ENCODE results near the gene HFM1. TPM values are rescaled to one million over a fixed set of nuclear protein-coding genes. Genes with fewer than 3 reads are reported as not detected.
A peak's percentile ranks its signal among the peaks of the same experiment; 100 is the strongest.

HFM1 gene
- polyA plus RNA-seq, 1 donor (not counting 4 experiments of a cell fraction or from before 2014, with no cell fraction given), result not detected

DNA sequence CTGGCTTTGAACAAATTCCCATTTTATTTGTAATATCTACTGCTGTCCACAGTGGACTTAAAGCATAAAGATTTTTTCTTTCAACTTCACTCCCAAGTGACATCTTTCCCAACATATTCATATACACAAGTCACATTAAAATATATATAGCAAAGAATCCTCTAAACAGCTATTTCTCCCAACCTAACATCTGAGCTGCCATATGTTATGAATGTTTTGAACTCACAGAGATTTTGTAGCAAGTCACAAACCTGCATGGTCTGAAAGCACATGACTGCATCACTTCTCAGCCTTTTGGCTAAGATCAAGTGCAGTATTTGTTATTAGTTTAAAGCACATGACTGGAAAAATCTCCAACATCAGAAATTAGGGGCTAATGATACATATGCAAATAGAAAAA, 7.7 kb upstream of the HFM1 start:
- Histone ChIP-seq H2AFZ (ENCODE audit: control insufficient read depth, low read length) (no peak overlapping the region), H3K27me3 (ENCODE audit: control insufficient read depth, extremely low read depth, insufficient read depth, low read length) (no peaks in the 10 kb centered on the region), H3K9me1 (ENCODE audit: control insufficient read depth, extremely low read depth, insufficient read depth, low read length) (no peaks in the 10 kb centered on the region), H3K36me3 (ENCODE audit: control insufficient read depth in 2 of 2, extremely low read depth in 1 of 2, insufficient read depth in 2 of 2, low read length in 2 of 2) (no peaks in the 10 kb centered on the region), H3K79me2 (ENCODE audit: control insufficient read depth, insufficient read depth, low read length) (no peaks in the 10 kb centered on the region), H3K4me1 (ENCODE audit: control insufficient read depth, extremely low read depth, insufficient read depth, low read length) (no peaks in the 10 kb centered on the region), H3K4me3 (ENCODE audit: control insufficient read depth in 2 of 3, extremely low read depth in 1 of 3, insufficient read depth in 2 of 3, low read depth in 1 of 3, low read length in 3 of 3) (no peak overlapping the region), H3K4me2 (ENCODE audit: control insufficient read depth, extremely low read depth, insufficient read depth, low read depth, low read length) (no peak overlapping the region), H4K20me1 (ENCODE audit: control insufficient read depth, extremely low read depth, insufficient read depth, low read length) (no peaks in the 10 kb centered on the region), H3K9me3 (ENCODE audit: control insufficient read depth, low read depth, low read length) (no peaks in the 10 kb centered on the region), H3K27ac (ENCODE audit: control insufficient read depth, insufficient read depth, low read length) (no peak overlapping the region), H3K9ac (ENCODE audit: control insufficient read depth, extremely low read depth, insufficient read depth, low read length) (no peak overlapping the region)
- FAIRE-seq, result no peak
- DNase-seq (ENCODE audit: low read depth, low spot score), result no peak
- dilution Hi-C loops (cut with MboI; ENCODE audit: extremely low pct_ligation_motif_present, low sequenced_read_pairs), result no loop called here
- TF ChIP-seq EZH2 (IDR thresholded peaks at IDR 0.05; ENCODE audit: low read length), result no peak
- TF ChIP-seq, protein P1, sequence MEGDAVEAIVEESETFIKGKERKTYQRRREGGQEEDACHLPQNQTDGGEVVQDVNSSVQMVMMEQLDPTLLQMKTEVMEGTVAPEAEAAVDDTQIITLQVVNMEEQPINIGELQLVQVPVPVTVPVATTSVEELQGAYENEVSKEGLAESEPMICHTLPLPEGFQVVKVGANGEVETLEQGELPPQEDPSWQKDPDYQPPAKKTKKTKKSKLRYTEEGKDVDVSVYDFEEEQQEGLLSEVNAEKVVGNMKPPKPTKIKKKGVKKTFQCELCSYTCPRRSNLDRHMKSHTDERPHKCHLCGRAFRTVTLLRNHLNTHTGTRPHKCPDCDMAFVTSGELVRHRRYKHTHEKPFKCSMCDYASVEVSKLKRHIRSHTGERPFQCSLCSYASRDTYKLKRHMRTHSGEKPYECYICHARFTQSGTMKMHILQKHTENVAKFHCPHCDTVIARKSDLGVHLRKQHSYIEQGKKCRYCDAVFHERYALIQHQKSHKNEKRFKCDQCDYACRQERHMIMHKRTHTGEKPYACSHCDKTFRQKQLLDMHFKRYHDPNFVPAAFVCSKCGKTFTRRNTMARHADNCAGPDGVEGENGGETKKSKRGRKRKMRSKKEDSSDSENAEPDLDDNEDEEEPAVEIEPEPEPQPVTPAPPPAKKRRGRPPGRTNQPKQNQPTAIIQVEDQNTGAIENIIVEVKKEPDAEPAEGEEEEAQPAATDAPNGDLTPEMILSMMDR (optimal IDR thresholded peaks at IDR 0.05 in 1 of 3, IDR thresholded peaks at IDR 0.05 in 1 of 3, conservative IDR thresholded peaks at IDR 0.05 in 1 of 3; ENCODE audit: extremely low read depth in 1 of 3, insufficient read depth in 2 of 3, low read length in 3 of 3), result no peak

GRCh38 chr1:91406773-91407389, 2.2 kb upstream of the HFM1 start:
- Histone ChIP-seq H3K27me3 (ENCODE audit: control insufficient read depth, extremely low read depth, insufficient read depth, low read length) (peaks cover 12% of the 10 kb centered on the region), H3K27ac (ENCODE audit: control insufficient read depth, insufficient read depth, low read length) (no peak overlapping the region), H3K9ac (ENCODE audit: control insufficient read depth, extremely low read depth, insufficient read depth, low read length) (no peak overlapping the region), H2AFZ (ENCODE audit: control insufficient read depth, low read length) (no peak overlapping the region), H3K9me1 (ENCODE audit: control insufficient read depth, extremely low read depth, insufficient read depth, low read length) (no peaks in the 10 kb centered on the region), H3K4me1 (ENCODE audit: control insufficient read depth, extremely low read depth, insufficient read depth, low read length) (no peaks in the 10 kb centered on the region), H3K36me3 (ENCODE audit: control insufficient read depth in 2 of 2, extremely low read depth in 1 of 2, insufficient read depth in 2 of 2, low read length in 2 of 2) (no peaks in the 10 kb centered on the region), H3K79me2 (ENCODE audit: control insufficient read depth, insufficient read depth, low read length) (no peaks in the 10 kb centered on the region), H4K20me1 (ENCODE audit: control insufficient read depth, extremely low read depth, insufficient read depth, low read length) (no peaks in the 10 kb centered on the region), H3K4me3 (ENCODE audit: control insufficient read depth in 2 of 3, extremely low read depth in 1 of 3, insufficient read depth in 2 of 3, low read depth in 1 of 3, low read length in 3 of 3) (no peak overlapping the region), H3K9me3 (ENCODE audit: control insufficient read depth, low read depth, low read length) (no peaks in the 10 kb centered on the region), H3K4me2 (ENCODE audit: control insufficient read depth, extremely low read depth, insufficient read depth, low read depth, low read length) (no peak overlapping the region)
- DNase-seq (ENCODE audit: low read depth, low spot score), result no peak
- FAIRE-seq, result no peak
- dilution Hi-C loops (cut with MboI; ENCODE audit: extremely low pct_ligation_motif_present, low sequenced_read_pairs), result no loop called here
- TF ChIP-seq EZH2 (IDR thresholded peaks at IDR 0.05; ENCODE audit: low read length), result no peak
- TF ChIP-seq, protein P1 (optimal IDR thresholded peaks at IDR 0.05 in 1 of 3, IDR thresholded peaks at IDR 0.05 in 1 of 3, conservative IDR thresholded peaks at IDR 0.05 in 1 of 3; ENCODE audit: extremely low read depth in 1 of 3, insufficient read depth in 2 of 3, low read length in 3 of 3), result peak in 1 of 3 experiments; percentile 12

Data from keratinocyte (primary cell).